HG02763 (cell line): ENCODE results near the gene GDAP2.

Experiments used
- ATAC-seq: cut with Tn5 transposase; IDR thresholded peaks from one replicate; pipeline ENCODE4 v1.9.1; 2021; ENCODE audit warnings: mild to moderate bottlenecking, moderate library complexity; ENCODE audit not compliant: unreplicated experiment

Gene GDAP2

DNA sequence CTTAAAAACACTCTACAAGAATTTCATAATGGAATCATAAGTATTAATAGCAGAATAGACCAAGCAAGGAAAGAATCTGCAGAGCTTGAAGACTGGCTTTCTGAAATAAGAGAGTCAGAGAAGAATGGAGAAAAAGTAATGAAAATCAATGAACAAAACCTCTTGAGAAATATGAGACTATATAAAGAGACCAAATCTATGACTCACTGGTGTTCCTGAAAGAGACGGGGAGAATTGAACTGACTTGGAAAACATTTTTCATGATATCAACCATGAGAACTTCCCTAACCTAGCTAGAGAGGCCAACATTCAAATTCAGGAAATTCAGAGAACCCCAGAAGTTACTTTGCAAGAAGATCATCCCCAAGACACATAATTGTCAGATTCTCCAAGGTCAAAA is 85.6 kb downstream of the GDAP2 start:
- no peak for ATAC-seq

DNA sequence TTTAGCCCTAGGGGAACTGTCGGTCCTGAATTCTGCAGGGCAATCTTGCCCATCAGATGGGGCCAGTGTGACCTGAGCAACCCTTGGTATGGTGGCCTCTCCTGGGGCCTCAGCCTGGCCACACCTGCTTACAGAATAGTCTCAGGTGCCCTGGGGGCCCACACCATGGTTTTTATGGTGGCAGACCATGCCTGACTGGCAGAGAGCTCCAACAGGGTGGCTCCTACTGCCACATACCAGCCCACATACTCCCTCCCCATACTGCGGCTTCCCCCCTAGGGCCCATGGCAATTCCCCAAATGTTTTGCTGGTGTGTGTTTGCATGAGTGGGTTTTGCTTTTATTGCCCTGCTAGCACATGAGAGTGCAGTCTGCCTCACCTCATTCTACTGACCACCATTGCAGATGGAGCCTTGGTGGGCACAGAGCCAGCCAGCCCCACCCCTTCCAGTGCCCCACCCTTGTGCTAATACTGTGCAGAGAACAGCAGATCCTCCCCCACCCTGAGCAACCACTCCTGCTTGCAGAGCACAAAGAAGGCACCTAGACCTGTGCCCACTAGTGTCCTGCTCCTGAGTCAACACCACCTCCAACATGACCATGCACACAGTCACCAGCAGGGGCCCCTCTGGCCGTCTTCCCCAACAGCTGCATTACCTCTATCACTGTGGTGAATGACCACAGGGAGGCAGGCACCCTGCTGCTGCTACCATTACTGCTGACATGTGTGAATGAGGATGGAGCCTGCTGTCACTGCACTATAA is 86.8 kb downstream of the GDAP2 start:
- ATAC-seq: no peak

DNA sequence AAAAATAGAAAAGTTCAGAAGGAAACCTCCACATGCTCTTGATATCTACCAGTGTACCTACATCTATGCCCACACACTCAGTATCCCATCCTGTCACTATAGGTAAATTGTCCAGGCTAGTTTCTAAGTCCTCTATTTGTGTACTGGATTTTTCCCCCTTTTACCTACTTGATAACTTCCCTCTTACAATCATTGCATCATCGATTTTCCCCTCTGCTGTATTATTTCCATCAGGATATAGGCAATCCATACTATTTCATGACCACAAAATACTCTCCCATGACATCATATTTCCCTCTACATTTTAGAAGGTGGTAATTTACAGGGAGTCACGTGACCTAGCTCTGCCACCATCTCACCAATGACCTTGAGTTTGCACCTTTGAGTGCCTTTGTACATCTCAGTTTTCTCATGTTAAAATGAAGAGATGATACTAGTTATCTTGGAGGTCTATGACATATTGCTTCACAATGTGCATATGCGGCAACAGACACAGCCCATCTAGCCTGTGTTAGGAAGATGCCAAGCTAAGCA is 88.2 kb downstream of the GDAP2 start:
- ATAC-seq: no peak

DNA sequence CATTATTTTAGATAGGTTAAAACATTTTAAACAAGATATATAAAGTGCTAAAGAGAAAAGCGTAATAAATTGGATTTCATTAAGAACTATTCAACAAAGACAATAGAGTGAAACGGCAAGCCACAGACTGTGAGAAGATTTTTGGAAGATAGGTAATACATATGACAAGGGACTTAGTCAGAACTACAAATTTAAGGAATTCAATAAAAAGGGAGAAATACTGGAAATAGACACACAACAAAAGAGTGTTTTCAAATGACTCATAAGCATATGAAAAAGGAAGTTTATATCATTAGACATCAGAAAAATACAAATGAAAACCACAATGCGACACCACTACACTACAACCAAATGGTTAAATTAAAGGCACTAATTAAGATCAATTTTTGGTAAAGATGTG is 90.5 kb downstream of the GDAP2 start:
- ATAC-seq: no peak

DNA sequence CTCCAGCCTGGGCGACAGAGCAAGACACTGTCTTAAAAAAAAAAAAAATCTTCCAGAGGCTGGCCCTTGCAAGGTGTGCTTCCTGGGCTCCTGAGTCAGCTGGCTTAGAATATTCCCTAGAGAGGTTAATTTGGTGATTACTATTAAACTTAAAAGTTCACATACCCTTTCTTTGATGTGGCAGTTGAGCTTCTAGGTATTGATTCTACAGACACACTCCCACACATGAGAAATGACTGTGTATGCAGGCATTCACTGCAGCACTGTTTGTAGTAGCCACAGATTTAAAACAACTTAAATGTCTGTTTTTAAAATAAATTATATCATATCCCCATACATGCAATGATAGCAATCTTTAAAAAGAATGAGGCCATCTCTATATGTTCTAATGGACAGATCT is 93.4 kb downstream of the GDAP2 start:
- ATAC-seq: no peak

DNA sequence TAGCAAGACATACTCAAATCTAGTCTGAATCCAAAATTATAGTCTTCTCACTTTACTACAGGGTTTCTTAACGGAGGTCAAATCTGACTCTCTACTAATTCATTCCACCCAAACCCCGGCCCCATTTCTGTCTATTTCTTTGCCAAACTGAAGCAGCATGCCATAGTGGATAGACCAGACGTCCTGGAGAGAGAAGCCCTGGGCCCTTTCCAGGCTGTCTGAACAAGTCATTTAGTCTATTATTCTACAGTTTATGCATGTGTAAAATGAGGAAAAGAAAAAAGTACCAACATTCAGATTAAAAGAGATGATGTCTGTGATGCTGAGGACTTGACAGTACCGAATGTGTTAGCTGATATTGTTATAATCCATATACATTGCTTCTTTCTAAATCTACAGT is 95.0 kb downstream of the GDAP2 start:
- no peak for ATAC-seq

DNA sequence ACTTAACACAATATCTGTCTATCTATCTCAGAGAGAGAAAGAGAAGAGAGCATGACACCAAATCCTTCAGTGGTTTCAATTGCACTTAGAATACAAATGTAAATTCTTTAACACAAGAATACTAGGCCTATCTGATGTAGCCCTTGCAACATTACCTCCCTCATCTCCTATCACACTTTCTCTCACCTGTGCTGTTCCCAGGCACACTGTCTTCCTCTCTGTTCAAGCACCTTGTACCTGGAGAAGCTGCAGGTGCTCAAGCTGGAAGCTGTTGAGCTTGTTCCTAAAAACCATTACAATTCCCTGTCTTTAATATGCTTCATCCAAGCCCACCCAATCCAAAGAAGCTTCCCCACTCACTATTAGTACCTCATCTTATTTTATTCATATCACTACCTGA is 97.0 kb downstream of the GDAP2 start:
- ATAC-seq: no peak

DNA sequence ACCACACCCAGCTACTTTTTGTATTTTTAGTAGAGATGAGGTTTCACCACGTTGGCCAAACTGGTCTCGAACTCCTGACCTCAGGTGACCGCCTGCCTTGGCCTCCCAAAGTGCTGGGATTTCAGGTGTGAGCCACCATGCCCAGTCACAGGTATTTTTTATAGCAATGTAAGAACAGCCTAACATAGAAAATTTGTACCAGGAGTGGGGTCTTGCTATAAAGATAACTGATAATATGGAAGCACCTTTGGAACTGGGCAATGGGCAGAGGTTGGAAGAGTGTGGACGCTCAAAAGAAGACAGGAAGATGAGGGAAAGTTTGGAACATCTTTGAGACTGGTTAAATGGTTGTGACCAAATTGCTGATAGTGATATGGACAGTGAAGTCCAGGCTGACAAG is 99.2 kb downstream of the GDAP2 start:
- ATAC-seq: no peak

DNA sequence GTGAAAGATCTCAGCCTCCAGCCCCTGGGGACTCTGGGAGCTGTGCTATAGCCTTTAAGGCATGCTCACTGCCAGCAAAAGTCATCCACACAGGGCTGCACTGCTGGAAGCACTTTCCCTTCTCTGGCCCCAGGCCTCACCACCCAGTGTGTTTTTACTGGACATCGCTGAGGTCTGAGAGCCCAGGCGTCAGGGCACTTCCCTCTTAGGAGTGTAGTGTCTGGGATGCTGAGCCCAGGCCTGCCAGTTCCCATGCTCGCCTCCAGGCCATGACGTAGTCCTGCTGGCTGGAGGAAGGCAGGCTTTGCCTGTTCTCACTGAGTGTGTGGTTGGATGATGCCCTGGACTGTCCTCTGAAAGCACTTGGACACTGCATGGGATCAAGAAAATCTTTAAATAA is 101.2 kb downstream of the GDAP2 start:
- ATAC-seq: no peak

DNA sequence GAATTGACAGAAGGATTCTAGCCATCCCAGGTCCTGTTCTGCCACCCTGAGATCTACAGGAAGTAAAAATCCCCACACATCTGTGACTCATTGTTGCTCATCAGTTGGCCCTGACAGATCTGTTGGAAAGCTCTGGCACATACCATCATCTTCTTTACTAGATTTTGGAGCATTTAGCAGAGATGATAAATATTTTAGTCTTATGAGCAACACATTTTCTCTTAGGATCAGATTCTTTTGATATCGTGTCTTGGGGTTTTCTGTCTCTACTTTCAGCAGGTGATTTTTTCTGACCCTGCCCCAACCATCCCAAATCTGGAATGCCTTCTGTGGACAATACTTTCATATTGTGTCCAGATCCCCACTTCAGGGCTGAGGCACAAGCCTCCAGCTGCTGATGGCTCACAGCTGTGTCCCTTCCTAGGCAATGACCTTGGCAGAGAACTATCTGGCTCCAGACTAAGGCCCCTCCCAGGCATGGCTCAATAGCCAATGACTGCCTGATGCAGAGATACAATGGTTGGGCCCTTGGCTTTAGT is 102.8 kb downstream of the GDAP2 start:
- no peak for ATAC-seq

DNA sequence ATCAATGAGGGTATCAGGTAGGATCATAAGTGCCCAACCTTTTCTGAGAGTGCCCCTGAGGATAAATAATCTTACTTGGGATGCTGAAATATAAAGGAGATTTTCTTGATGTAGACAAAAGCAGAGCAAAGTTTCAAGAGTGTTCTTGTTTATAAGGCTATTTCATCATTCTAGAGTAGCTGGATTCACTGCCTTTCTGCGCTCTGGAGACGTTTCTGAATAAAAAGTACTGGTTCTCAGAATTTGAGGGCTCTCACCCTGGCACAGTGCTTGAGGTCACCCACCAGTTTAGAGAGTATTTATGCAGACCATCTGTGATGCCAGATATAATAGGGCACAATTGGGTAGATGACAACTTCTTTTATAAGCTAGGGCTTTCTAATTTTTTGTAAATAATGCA is 103.3 kb downstream of the GDAP2 start:
- ATAC-seq: no peak

DNA sequence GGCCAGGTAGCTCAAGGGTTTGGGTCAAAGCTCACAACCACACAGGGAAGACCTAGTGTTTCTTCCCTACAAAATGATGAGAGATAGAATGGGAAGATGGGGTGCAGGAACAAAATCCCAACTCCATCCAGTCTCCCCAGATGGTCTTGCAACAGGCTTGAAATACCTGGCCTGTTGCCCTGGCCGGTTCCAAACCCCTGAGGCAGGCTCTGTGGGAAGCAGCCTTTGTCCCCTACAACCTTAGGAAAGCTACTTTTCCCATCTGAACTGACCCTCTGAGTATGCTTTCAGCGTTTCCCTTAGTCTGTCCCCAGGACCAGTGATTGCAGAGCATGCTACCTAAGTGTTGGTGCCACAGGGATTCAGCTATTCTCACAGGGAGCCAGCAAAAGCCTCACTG is 104.0 kb downstream of the GDAP2 start:
- no peak for ATAC-seq

DNA sequence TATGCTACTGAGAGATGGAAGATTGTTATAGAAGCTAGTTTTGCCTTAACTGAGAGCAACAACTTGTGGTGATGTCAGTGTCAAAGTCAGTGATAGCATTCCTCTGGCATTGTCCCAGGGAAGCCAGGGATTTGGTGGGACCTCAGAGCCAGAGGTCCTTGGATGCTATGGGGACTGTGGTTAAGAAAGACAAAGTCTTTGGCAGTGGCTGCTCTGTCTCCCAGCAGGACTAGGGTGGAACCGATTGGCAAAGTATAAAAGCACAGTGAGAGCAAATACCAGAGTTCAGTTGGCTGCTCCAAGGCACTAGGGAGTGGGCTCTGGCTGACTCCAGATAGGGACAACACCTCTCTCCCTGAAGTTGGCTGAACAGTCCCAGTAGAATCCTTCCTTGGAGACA is 104.8 kb downstream of the GDAP2 start:
- no peak for ATAC-seq

DNA sequence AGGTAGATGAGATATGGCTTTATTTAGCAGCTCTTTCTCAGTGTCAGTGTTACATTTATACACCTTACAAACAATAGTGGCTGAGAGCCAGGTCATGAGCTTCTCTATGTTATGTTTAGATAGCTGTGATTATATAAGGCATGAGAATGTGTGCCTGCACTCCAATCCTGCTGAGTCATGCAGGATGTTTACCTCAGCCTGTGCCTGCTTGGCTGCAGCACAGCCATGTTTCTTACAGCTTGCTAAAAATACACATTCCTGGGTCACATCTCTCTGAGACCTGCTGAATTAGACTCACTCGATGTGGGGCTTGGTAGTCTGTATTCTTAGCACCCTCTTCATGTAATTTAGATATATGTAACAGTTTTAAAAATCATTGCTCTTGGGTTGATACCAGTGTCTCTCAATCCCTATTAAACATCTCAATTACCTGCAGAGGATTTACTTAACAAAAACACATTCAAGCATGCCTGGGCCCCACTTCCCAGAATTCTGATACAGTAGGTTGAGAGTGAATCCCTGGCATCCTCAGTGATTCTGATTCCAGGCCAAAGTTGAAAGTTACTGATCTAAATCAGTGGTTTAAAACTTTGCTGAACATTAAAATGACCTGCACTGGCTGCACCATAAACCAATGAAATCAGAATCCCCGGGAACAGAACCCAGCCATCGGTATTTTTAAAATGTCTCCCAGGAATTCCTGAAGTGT is 107.5 kb downstream of the GDAP2 start:
- no peak for ATAC-seq

DNA sequence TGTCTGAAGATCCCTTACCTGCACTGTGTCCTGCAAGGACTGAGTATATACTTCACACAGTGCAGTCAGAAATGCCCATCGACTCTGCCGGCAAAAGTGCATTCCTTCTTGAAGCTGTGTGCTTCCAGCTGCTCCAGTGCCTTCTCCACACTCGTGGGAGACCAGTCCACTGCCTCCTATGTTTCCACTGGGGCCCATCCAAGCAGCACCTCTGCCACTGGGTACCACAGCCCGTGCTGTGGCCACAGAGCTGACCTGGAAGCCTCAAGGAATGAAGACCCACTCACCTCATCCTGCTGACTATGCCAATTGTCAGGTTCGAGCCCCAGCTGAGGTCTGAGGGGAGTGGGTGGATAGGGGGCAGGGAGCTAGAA is 108.1 kb downstream of the GDAP2 start:
- ATAC-seq: no peak

DNA sequence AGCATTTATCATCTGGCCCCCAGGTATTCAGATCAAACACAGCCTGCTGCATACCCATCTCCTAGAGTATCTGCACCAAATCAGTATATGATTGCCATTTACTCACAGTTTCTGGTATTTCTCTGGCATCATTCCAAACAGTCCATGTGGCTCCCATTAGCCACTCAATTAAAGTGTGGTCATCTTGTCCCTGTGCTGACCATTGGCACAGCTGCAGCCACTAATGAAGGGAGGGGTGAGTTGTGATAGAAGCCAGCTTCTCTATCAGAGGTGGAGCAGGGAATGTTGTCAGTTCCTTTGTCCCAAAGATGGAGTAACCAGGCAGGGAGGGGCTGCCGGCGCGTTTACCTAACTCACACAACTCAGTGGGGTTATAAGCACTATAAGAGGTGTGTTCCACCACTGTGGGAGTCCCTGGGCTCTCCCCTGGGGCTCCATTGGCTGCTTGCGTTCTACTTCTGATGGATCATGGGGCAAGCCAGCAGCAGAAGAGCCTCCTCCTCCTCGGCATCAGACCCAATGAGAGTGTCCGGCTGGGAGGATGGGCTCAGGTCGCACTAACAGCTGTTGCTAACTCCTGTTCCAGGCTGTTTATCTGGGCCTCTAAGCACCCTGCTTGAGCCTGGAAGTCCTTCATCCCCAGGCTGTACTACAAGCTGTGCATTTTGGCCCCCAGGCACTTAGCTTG is 108.6 kb downstream of the GDAP2 start:
- ATAC-seq: no peak

DNA sequence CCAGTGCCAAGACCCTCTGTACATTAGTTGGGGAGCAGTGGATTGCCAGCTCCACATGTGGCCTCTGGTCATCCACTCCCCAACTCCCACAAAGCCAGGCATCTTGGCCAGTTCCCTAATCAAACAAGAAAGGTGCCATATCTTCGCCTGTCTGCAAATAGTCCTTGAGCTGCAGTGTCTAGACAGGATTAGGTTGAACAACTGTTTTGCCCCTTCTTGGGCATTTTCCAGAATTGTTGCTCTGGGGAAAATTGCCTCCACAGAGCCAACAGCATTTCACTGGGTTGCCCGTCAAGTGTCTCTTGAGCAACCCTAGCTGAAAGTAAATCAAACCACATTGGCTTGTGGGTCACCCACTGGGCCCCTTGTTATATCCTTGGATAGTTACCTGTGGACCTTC is 109.3 kb downstream of the GDAP2 start:
- no peak for ATAC-seq

DNA sequence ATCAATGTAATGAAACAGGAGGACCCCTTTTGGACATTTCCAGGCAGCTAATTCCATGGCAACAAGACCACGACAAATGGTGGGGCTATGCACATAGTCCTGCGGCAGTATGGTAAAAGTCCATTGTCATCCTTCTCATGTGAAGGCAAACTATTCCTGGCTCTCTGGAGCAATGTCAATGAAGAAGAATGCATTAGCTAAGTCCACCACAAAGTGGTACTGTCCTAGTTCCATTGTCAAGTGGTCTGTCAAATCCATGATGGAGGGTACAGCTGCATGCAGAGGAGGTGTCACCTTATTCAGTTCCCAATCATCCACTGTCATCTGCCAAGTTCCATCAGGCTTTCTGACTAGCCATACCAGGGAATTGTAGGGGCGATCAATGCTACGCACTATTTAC is 110.1 kb downstream of the GDAP2 start:
- ATAC-seq: no peak

DNA sequence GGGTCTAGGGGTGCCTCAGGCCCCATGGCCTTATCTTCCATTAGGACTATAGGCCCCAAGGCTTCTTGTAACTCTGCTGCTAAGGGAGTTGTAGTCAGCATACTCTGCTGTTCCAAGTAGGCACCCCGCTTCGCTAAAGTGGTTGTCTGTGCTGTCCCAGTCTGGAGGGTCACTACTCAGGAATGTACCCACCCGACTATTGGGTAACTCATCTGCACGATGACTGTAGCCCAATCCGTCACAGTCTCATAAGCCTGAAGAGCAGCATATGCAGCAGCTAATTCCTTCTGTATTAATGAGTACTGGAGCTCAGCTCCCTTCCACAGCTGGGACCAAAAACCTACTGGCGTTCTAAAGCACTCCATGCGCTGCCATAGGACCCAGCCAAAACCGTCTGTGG is 111.0 kb downstream of the GDAP2 start:
- ATAC-seq: no peak

DNA sequence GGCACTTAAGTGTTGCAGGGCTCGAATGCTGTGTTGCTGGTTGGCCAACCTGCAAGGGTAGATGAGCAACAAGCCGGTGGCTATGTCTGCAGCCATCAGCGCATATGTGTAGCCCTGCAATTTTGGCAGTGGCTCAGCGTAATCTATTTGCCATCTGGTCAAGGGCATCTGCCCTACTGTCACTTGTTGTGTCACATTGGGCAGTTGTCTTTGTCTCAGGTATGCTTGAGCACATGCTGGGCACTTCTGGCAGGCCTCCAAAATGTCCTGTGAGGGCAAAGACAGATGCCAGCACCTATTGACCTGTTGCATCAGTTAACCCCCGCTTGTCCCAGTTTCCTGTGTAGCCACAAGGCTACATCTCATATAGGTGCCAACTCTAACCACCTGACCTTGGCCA is 111.8 kb downstream of the GDAP2 start:
- ATAC-seq: no peak

DNA sequence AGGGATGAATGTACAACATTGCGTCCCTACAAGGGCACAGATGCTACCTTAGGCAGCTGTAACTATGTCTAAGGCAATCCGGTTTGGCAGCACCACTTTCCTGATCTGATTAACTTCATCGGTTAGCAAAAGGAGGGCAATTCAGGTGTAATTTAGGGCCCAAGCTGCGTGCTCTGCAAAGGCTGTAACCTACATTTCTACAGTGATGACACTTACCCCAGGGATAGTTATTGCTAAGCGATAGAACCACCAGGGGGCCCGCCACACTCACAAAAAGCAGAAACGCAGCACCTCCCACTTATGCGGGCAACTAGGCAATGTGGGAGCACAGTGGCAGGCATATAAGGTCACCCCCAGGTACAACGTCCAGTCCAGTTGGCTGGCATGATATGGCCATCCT is 113.5 kb downstream of the GDAP2 start:
- no peak for ATAC-seq
